HCT116 (cell line): ENCODE measurements around the gene VWA1.

Source experiments
- CBX3 ChIP-seq: IDR thresholded peaks from 2 replicates; pipeline ENCODE4 v1.6.1; 2012; ENCODE audit warnings: low read depth
- CTCF ChIP-seq, 3 experiments: fragments of 200-600 bp in 1 of 3; sonication (generic) in 1 of 3; IDR thresholded peaks in 2 of 3; conservative IDR thresholded peaks in 1 of 3; 2 replicates each; pipeline ENCODE4 v1.5.1; 2012 to 2017; ENCODE audit warnings: low read depth in 2 of 3, low read length in 2 of 3, antibody characterized with exemption in 1 of 3, borderline replicate concordance in 1 of 3, control low read depth in 1 of 3, mild to moderate bottlenecking in 1 of 3, mixed read lengths in 1 of 3, mixed run types in 1 of 3, moderate library complexity in 1 of 3; ENCODE audit not compliant: insufficient read depth in 1 of 3
- EZH2 ChIP-seq: fragments of 200-600 bp; sonication (generic); IDR thresholded peaks from 2 replicates; pipeline ENCODE4 v1.6.1; 2017; ENCODE audit warnings: antibody characterized with exemption, mixed run types
- POLR2A ChIP-seq: IDR thresholded peaks from 2 replicates; pipeline ENCODE4 v1.7.0; 2011; ENCODE audit warnings: borderline replicate concordance; ENCODE audit not compliant: insufficient read depth, insufficient read length; ENCODE audit errors: extremely low read depth
- POLR2AphosphoS5 ChIP-seq: IDR thresholded peaks from 2 replicates; pipeline ENCODE4 v1.6.1; 2011; ENCODE audit warnings: mild to moderate bottlenecking, low read depth, low read length, moderate library complexity
- SIN3A ChIP-seq: IDR thresholded peaks from 2 replicates; pipeline ENCODE4 v1.6.1; 2012; ENCODE audit warnings: low read depth

- TF ChIP-seq CTCF (IDR thresholded peaks at IDR 0.05 in 2 of 3, conservative IDR thresholded peaks at IDR 0.05 in 1 of 3; ENCODE audit: borderline replicate concordance in 1 of 3, insufficient read depth in 1 of 3, low read depth in 2 of 3, low read length in 2 of 3) (no peak), SIN3A (no peak), EZH2 (no peak), CBX3 (no peak), POLR2AphosphoS5 (no peak), POLR2A (no peak)
Observed at GRCh38 chr1:1403653-1404052, 31.8 kb upstream of the VWA1 start.
